MM.1S (cell line): ENCODE data around the gene INTS6L.

ENCODE experiments used
- DNase-seq: peaks from one replicate; pipeline ENCODE4 v3.0.0-alpha.2; 2015
- H2AFZ ChIP-seq: fragments of 300-600 bp; sonication (generic); 2 replicates; pipeline ENCODE4 v1.6.0; 2016; ENCODE audit warnings: antibody characterized with exemption, low read length
- H3F3A ChIP-seq: fragments of 300-600 bp; sonication (generic); 2 replicates; pipeline ENCODE4 v1.6.1; 2016; ENCODE audit warnings: mild to moderate bottlenecking, antibody characterized with exemption, low read length, moderate library complexity, mixed read lengths; ENCODE audit not compliant: insufficient read depth
- H3K27ac ChIP-seq: fragments of 300-600 bp; sonication (generic); 2 replicates; pipeline ENCODE4 v1.5.1; 2016; ENCODE audit warnings: mild to moderate bottlenecking, low read length
- H3K27me3 ChIP-seq: fragments of 300-600 bp; sonication (generic); replicated peaks from 2 replicates; pipeline ENCODE4 v1.6.0; 2016; ENCODE audit warnings: low read length; ENCODE audit not compliant: insufficient read depth
- H3K36me3 ChIP-seq: fragments of 300-600 bp; sonication (generic); replicated peaks from 2 replicates; pipeline ENCODE4 v1.6.1; 2016; ENCODE audit warnings: mild to moderate bottlenecking, low read length, mixed read lengths; ENCODE audit not compliant: insufficient read depth
- H3K4me1 ChIP-seq: fragments of 300-600 bp; sonication (generic); 2 replicates; pipeline ENCODE4 v1.6.1; 2016; ENCODE audit warnings: low read length, mixed read lengths
- H3K4me2 ChIP-seq: fragments of 300-600 bp; sonication (generic); 2 replicates; pipeline ENCODE4 v1.6.0; 2016; ENCODE audit warnings: low read depth, low read length
- H3K4me3 ChIP-seq: fragments of 300-600 bp; sonication (generic); 2 replicates; pipeline ENCODE4 v1.5.1; 2016; ENCODE audit warnings: low read length, mixed read lengths
- H3K79me2 ChIP-seq: fragments of 300-600 bp; sonication (generic); 2 replicates; pipeline ENCODE4 v1.6.1; 2016; ENCODE audit warnings: mixed run types, low read length, mixed read lengths
- H3K9ac ChIP-seq: fragments of 300-600 bp; sonication (generic); 2 replicates; pipeline ENCODE4 v1.6.1; 2016; ENCODE audit warnings: low read length, mixed read lengths
- H3K9me2 ChIP-seq: fragments of 300-600 bp; sonication (generic); replicated peaks from 2 replicates; pipeline ENCODE4 v1.6.1; 2016; ENCODE audit warnings: mild to moderate bottlenecking, low read length, mixed read lengths; ENCODE audit not compliant: insufficient read depth
- H3K9me3 ChIP-seq: fragments of 300-600 bp; sonication (generic); replicated peaks from 2 replicates; pipeline ENCODE4 v1.6.1; 2016; ENCODE audit warnings: mild to moderate bottlenecking, low read length, mixed read lengths; ENCODE audit not compliant: insufficient read depth
- H4K20me1 ChIP-seq: fragments of 300-600 bp; sonication (generic); 2 replicates; pipeline ENCODE4 v1.6.1; 2016; ENCODE audit warnings: mild to moderate bottlenecking, low read length, moderate library complexity, mixed read lengths; ENCODE audit not compliant: insufficient read depth
- EZH2 ChIP-seq: fragments of 300-600 bp; sonication (generic); optimal IDR thresholded peaks from 2 replicates; pipeline ENCODE3; 2017; ENCODE audit warnings: low read depth, mild to moderate bottlenecking, antibody characterized with exemption, low read length, mixed read lengths
- EZH2phosphoT487 ChIP-seq: fragments of 300-600 bp; sonication (generic); IDR thresholded peaks from 2 replicates; pipeline ENCODE4 v1.6.1; 2018; ENCODE audit warnings: antibody characterized with exemption, low read length
- TF ChIP-seq, protein P1 (sequence below): fragments of 300-600 bp; sonication (generic); IDR thresholded peaks from 2 replicates; pipeline ENCODE4 v1.5.1; 2016; ENCODE audit warnings: antibody characterized with exemption, low read length, mixed read lengths

Gene INTS6L, protein sequence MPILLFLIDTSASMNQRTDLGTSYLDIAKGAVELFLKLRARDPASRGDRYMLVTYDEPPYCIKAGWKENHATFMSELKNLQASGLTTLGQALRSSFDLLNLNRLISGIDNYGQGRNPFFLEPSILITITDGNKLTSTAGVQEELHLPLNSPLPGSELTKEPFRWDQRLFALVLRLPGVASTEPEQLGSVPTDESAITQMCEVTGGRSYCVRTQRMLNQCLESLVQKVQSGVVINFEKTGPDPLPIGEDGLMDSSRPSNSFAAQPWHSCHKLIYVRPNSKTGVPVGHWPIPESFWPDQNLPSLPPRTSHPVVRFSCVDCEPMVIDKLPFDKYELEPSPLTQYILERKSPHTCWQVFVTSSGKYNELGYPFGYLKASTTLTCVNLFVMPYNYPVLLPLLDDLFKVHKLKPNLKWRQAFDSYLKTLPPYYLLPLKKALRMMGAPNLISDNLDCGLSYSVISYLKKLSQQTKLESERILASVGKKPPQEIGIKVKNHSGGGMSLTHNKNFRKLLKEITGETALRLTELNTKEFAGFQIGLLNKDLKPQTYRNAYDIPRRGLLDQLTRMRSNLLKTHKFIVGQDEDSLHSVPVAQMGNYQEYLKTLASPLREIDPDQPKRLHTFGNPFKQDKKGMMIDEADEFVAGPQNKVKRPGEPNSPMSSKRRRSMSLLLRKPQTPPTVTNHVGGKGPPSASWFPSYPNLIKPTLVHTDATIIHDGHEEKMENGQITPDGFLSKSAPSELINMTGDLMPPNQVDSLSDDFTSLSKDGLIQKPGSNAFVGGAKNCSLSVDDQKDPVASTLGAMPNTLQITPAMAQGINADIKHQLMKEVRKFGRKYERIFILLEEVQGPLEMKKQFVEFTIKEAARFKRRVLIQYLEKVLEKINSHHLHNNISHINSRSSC

DNA sequence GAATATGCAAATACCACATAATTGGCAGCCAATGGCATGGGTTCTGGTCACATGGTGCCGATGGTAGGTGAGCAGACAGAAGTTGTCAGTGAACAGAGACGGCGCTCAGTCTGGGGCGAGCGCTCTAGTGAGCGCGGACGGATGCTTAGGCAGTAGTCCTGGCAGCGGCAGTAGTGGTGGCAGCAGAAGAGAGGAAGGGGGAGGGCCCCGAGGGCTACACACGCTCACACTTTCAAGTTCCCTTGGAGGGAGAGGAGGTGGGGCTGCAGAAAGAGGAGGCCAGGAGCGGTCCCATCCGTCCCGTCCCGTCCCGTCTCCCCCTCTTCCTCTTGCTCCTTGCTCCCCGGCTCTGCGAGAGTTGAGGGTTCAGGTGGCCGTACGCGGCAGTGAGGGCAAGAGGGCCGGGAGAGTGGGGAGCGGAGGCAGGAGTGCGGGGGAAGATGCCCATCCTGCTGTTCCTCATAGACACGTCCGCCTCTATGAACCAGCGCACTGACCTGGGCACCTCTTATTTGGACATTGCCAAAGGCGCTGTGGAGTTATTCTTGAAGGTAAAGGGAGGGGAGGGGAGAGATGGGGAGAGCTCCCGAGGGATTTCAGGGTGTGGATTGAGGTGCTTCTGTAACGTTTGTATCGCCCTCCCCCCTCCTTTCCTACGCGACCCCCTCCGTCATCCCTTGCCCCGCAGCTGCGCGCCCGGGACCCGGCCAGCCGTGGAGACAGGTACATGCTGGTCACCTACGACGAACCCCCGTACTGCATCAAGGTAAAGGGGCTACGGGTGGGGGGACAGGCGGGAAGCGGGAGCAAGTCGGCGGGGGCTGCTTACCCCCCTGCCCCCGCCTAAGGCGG, at the start of gene INTS6L:
TSS of gene INTS6L (plus strand) at position 108 of the 852 bp plus-strand sequence. CDS start at position 441, 333 bp downstream.
- DNase-seq = peak; percentile 90
- Histone ChIP-seq H3K4me2 (peak within 1 kb of the TSS; percentile 63), H3K27me3 (no peaks in the 10 kb centered on the region), H3K9me2 (no peaks in the 10 kb centered on the region), H3K27ac (peak within 1 kb of the TSS; percentile 84), H2AFZ (peak within 1 kb of the TSS; percentile 70), H3K9ac (peak within 1 kb of the TSS; percentile 81), H3K9me3 (no peaks in the 10 kb centered on the region), H3K36me3 (no peaks in the 10 kb centered on the region), H3F3A (peaks cover 8% of the 10 kb centered on the region), H4K20me1 (no peaks in the 10 kb centered on the region), H3K79me2 (no peaks in the 10 kb centered on the region), H3K4me3 (peak within 1 kb of the TSS; percentile 77), H3K4me1 (no peaks in the 10 kb centered on the region)
- TF ChIP-seq EZH2phosphoT487 (no peak), EZH2 (no peak)
- TF ChIP-seq, protein P1, sequence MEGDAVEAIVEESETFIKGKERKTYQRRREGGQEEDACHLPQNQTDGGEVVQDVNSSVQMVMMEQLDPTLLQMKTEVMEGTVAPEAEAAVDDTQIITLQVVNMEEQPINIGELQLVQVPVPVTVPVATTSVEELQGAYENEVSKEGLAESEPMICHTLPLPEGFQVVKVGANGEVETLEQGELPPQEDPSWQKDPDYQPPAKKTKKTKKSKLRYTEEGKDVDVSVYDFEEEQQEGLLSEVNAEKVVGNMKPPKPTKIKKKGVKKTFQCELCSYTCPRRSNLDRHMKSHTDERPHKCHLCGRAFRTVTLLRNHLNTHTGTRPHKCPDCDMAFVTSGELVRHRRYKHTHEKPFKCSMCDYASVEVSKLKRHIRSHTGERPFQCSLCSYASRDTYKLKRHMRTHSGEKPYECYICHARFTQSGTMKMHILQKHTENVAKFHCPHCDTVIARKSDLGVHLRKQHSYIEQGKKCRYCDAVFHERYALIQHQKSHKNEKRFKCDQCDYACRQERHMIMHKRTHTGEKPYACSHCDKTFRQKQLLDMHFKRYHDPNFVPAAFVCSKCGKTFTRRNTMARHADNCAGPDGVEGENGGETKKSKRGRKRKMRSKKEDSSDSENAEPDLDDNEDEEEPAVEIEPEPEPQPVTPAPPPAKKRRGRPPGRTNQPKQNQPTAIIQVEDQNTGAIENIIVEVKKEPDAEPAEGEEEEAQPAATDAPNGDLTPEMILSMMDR = no peak

DNA sequence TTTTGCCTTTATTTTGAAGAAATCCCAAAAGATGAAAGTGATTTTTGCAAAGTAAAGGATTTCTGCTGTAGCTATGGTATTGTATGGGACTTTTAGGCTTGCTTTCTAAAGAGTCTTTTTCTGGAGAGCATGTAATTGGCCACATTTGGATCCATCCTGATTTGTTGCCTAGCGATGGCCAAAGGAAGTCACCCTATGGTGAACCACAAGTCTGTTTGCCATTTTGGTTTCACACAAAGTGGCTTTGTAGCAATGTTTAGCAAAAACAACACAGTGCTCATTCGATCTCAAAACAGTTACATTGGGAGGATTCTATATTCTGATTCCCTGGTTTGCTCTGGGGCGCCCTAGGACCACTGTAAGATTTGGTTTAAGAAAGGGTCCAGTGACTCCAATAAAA, 44.1 kb upstream of the INTS6L start:
- H3K4me1 ChIP-seq = no peaks in the 10 kb centered on the region
- TF ChIP-seq EZH2phosphoT487 = no peak
- TF ChIP-seq, protein P1 = no peak
- no peak for TF ChIP-seq EZH2
- no peak overlapping the region for H3K27ac ChIP-seq
- no peaks in the 10 kb centered on the region for H3K9me2 ChIP-seq
- no peaks in the 10 kb centered on the region for H3K27me3 ChIP-seq
- H3F3A ChIP-seq = no peaks in the 10 kb centered on the region
- no peaks in the 10 kb centered on the region for H3K36me3 ChIP-seq
- H2AFZ ChIP-seq = no peak overlapping the region
- H3K9ac ChIP-seq = no peak overlapping the region
- H3K79me2 ChIP-seq = no peaks in the 10 kb centered on the region
- no peak overlapping the region for H3K4me3 ChIP-seq
- no peaks in the 10 kb centered on the region for H4K20me1 ChIP-seq
- H3K9me3 ChIP-seq = no peaks in the 10 kb centered on the region
- DNase-seq = no peak
- no peak overlapping the region for H3K4me2 ChIP-seq

DNA sequence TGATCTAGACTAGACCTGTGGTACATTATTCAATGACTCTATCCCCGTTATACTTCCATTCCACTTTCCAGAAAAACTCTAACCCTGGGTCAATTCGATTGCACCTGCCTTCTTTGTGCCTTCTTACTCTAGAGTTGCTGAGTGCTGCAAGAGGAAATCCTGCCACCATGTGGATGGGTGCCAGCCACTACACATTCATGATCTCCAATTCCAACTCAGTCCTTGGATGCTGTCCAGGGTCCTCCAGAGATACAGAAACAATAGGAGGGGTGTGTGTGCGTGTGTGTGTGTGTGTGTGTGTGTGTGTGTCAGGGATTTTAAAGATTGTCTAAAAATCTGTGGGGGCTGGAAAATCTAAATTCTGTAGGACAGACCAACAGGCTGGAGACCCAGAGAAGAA, 42.9 kb upstream of the INTS6L start:
- H3K4me1 ChIP-seq = no peaks in the 10 kb centered on the region
- no peak overlapping the region for H3K4me2 ChIP-seq
- no peak overlapping the region for H3K27ac ChIP-seq
- H4K20me1 ChIP-seq = no peaks in the 10 kb centered on the region
- H3K4me3 ChIP-seq = no peak overlapping the region
- H3K36me3 ChIP-seq = no peaks in the 10 kb centered on the region
- H3K9me3 ChIP-seq = no peaks in the 10 kb centered on the region
- H2AFZ ChIP-seq = no peak overlapping the region
- no peaks in the 10 kb centered on the region for H3F3A ChIP-seq
- H3K27me3 ChIP-seq = no peaks in the 10 kb centered on the region
- TF ChIP-seq, protein P1 = peak; percentile 58
- TF ChIP-seq EZH2 = no peak
- H3K9ac ChIP-seq = no peak overlapping the region
- H3K79me2 ChIP-seq = no peaks in the 10 kb centered on the region
- peak; percentile 57 for DNase-seq
- H3K9me2 ChIP-seq = no peaks in the 10 kb centered on the region
